Neural progenitor cell (in vitro differentiated cells): ENCODE measurements around the gene SLC15A4.

ENCODE experiments used
- EZH2 ChIP-seq: fragments of 200-600 bp; sonication (generic); IDR thresholded peaks from 2 replicates; pipeline ENCODE4 v1.6.1; 2017; ENCODE audit warnings: antibody characterized with exemption, mild to moderate bottlenecking, moderate library complexity
- EZH2phosphoT487 ChIP-seq: fragments of 200-600 bp; sonication (generic); IDR thresholded peaks from 2 replicates; pipeline ENCODE4 v1.6.1; 2017; ENCODE audit warnings: antibody characterized with exemption
- TF ChIP-seq, protein P1 (sequence below): fragments of 200-600 bp; sonication (generic); IDR thresholded peaks from 2 replicates; pipeline ENCODE4 v1.5.1; 2017; ENCODE audit warnings: antibody characterized with exemption, mild to moderate bottlenecking

DNA sequence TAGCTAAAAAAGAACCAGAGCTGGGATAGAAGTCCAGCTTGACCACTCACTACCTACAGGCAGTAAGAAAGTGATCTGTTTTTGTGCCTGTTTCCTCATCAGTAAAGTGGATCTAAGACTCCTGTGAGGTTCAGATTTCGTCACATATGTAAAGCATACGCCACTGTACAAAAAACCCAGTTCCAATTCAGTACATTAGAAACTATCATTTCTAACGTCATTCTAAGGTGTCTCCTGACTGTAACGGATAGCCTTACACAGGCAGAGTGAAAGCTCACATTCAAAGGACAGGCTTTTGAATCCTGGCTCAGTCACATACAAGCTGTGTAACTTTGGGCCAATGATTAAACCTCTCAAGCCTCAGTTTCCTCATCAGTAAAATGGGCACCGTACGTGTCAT is 3.5 kb downstream of the SLC15A4 start:
- TF ChIP-seq, protein P1, sequence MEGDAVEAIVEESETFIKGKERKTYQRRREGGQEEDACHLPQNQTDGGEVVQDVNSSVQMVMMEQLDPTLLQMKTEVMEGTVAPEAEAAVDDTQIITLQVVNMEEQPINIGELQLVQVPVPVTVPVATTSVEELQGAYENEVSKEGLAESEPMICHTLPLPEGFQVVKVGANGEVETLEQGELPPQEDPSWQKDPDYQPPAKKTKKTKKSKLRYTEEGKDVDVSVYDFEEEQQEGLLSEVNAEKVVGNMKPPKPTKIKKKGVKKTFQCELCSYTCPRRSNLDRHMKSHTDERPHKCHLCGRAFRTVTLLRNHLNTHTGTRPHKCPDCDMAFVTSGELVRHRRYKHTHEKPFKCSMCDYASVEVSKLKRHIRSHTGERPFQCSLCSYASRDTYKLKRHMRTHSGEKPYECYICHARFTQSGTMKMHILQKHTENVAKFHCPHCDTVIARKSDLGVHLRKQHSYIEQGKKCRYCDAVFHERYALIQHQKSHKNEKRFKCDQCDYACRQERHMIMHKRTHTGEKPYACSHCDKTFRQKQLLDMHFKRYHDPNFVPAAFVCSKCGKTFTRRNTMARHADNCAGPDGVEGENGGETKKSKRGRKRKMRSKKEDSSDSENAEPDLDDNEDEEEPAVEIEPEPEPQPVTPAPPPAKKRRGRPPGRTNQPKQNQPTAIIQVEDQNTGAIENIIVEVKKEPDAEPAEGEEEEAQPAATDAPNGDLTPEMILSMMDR, result no peak
- no peak for TF ChIP-seq EZH2
- TF ChIP-seq EZH2phosphoT487, result no peak
